LNCaP clone FGC (cell line): ENCODE data around the gene TPM2.

Experiments used
- DNase-seq: peaks from one replicate; pipeline ENCODE4 v3.0.0-alpha.2; 2011; ENCODE audit warnings: low read depth
- H3K4me3 ChIP-seq: 2 replicates; pipeline ENCODE4 v1.5.1; 2011; ENCODE audit warnings: mild to moderate bottlenecking, low read depth, low read length, control low read depth
- CTCF ChIP-seq: IDR thresholded peaks from 2 replicates; pipeline ENCODE4 v1.5.1; 2012; ENCODE audit warnings: mild to moderate bottlenecking; ENCODE audit not compliant: control insufficient read depth, insufficient read depth; ENCODE audit errors: extremely low read depth

The TPM2 gene

GRCh38 chr9:35689542-35690293 is at the start of gene TPM2:
Gene TPM2 (minus strand): TSS chr9:35689925. CDS start chr9:35689817, 108 bp downstream.
- no peak for DNase-seq

DNA sequence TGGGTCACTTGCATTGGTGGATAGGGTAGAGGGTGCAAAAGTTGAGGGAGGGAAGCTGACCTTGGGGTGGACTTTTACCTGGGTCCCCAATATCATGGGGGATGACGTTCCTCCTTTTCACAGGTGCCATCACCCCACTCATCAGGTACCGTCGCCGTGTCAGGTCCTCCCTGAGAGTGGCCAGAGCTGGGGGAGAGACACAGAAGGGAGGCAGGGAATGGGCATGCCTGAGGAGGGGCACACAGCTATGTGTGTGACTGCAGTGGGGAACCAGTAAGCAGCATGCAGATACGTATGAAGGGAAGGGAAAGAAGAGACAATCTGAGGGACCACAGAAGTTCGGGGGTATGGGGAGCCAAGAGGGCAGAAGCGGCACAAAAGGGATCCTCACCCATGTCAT is 49.2 kb upstream of the TPM2 start:
- no peak for DNase-seq
- TF ChIP-seq CTCF: no peak
- H3K4me3 ChIP-seq: no peak overlapping the region

More at GRCh38 chr9:35689542-35690293, at the start of gene TPM2:
- no peak for TF ChIP-seq CTCF
- H3K4me3 ChIP-seq: peak within 1 kb of the TSS; percentile 58

- H3K4me3 ChIP-seq: no peak overlapping the region
- no peak for DNase-seq
- TF ChIP-seq CTCF: no peak
These were observed 48.5 kb upstream of the TPM2 start for GRCh38 chr9:35738186-35738585.

DNA sequence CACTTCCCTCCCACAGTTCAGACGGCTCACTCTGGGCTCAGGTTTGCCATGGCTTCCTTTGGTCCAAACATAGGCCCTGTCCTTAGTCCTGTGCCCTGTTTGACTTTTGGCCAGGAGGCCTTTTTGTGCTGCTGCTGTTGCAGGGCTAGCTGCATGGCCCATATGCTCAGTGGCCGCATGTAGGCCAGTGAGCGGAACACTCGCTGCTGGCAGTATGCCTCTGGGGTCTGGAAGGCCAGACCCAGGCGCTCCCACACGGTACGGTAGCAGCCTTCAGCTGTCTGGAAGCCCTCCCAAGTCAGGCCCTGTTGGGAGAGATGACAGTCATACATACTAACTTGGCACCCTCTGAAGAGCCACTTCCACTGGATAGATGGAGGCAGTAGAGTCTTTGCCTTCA is 47.4 kb upstream of the TPM2 start:
- no peak for DNase-seq
- H3K4me3 ChIP-seq: no peak overlapping the region
- TF ChIP-seq CTCF: no peak

DNA sequence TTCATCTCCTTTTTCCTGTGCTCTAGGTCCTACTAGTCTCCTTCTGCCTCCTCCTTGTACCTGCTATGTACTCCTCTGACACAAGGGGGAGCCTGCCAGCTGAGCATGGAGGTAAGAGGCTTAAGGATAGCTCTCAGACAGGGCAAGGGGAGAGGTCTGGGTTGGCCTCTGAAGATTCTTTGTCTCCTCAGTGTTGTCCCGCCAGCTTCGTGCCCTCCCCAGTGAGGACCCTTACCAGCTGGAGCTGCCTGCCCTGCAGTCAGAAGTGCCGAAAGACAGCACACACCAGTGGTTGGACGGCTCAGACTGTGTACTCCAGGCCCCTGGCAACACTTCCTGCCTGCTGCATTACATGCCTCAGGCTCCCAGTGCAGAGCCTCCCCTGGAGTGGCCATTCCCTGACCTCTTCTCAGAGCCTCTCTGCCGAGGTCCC is 46.5 kb upstream of the TPM2 start:
- DNase-seq: no peak
- H3K4me3 ChIP-seq: no peak overlapping the region
- TF ChIP-seq CTCF: peak; percentile 97

DNA sequence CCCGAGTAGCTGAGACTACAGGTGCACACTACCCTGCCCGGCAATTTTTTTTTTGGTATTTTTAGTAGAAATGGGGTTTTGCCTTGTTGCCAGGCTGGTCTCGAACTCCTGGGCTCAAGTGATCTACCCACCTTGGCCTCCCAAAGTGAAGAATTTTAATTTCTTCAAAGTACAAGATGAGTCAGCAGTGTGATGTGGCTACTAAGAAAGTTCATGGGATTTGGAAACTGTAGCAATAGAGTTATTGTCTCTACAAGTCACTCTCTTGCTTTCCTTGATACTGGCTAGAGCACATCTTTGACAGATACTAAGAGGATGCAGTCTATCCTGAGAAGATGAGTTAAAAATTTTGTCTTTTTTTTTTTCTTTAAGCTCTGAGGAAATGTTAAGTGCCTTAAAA is 44.4 kb upstream of the TPM2 start:
- no peak overlapping the region for H3K4me3 ChIP-seq
- no peak for TF ChIP-seq CTCF
- no peak for DNase-seq
